Subcutaneous abdominal adipose tissue (tissue), 5 donors: ENCODE results near the gene FUOM.

Experiments
- H3K27ac ChIP-seq: one replicate; pipeline ENCODE4 v1.7.0; 2013; ENCODE audit warnings: low read depth, mild to moderate bottlenecking, inconsistent platforms, low read length, moderate library complexity
- H3K27me3 ChIP-seq, 5 donors: one replicate each; pipeline ENCODE4 v1.7.0; 2013; ENCODE audit warnings: low read length in 5 of 5, inconsistent platforms in 1 of 5; ENCODE audit not compliant: control insufficient read depth in 5 of 5, insufficient read depth in 4 of 5
- H3K36me3 ChIP-seq, 5 donors: one replicate each; pipeline ENCODE4 v1.7.0; 2013; ENCODE audit warnings: low read length in 5 of 5; ENCODE audit not compliant: control insufficient read depth in 5 of 5, insufficient read depth in 5 of 5
- H3K4me1 ChIP-seq, 5 donors: one replicate each; pipeline ENCODE4 v1.7.0; 2013; ENCODE audit warnings: low read length in 5 of 5, mild to moderate bottlenecking in 3 of 5, moderate library complexity in 1 of 5; ENCODE audit not compliant: control insufficient read depth in 5 of 5, insufficient read depth in 5 of 5
- H3K4me3 ChIP-seq, 5 donors: one replicate each; pipeline ENCODE4 v1.7.0; 2013; ENCODE audit warnings: low read length in 5 of 5, low read depth in 1 of 5
- H3K9ac ChIP-seq, 5 donors: one replicate each; pipeline ENCODE4 v1.7.0; 2013; ENCODE audit warnings: low read length in 5 of 5, mild to moderate bottlenecking in 4 of 5, moderate library complexity in 3 of 5
- H3K9me3 ChIP-seq, 5 donors: one replicate each; pipeline ENCODE4 v1.7.0; 2013; ENCODE audit warnings: low read length in 5 of 5; ENCODE audit not compliant: control insufficient read depth in 5 of 5
- donor health status: healthy.
- donor health status: healthy.
- donor health status: healthy.
- donor health status: healthy.
- donor health status: healthy.

The FUOM gene

DNA sequence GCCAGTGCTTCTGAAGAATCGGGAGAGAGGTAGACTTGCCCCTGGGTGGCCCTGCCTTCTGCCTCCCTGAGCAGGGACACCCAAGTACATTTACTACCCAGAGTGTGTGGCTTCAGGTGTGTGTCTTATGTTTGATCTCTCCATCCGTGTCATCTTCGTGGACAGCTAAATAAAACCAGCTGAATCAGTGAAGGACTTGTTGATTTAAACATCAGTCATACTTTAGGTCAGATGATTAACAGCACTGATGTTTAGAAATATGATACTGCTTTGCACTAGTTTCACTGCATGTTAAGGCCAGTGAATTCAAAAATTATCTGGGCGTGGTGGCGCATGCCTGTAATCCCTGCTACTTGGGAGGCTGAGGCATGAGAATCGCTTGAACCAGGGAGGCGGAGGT, 40.1 kb upstream of the FUOM start:
- Histone ChIP-seq H3K36me3 (peaks cover 0 to 59% (median 54%) of the 10 kb centered on the region in 5 donors), H3K27ac (no peak overlapping the region), H3K9me3 (no peaks in the 10 kb centered on the region), H3K4me3 (no peak overlapping the region), H3K9ac (no peak overlapping the region), H3K27me3 (no peaks in the 10 kb centered on the region), H3K4me1 (peaks cover 0 to 21% (median 13%) of the 10 kb centered on the region in 5 donors)

- H3K4me1 ChIP-seq = peaks cover 0 to 21% (median 13%) of the 10 kb centered on the region in 5 donors
- H3K4me3 ChIP-seq = no peak overlapping the region
- no peaks in the 10 kb centered on the region for H3K27me3 ChIP-seq
- no peak overlapping the region for H3K9ac ChIP-seq
- no peak overlapping the region for H3K27ac ChIP-seq
- no peaks in the 10 kb centered on the region for H3K9me3 ChIP-seq
- H3K36me3 ChIP-seq = peaks cover 0 to 48% (median 42%) of the 10 kb centered on the region in 5 donors
Measured at GRCh38 chr10:133396035-133396624, 38.3 kb upstream of the FUOM start.

DNA sequence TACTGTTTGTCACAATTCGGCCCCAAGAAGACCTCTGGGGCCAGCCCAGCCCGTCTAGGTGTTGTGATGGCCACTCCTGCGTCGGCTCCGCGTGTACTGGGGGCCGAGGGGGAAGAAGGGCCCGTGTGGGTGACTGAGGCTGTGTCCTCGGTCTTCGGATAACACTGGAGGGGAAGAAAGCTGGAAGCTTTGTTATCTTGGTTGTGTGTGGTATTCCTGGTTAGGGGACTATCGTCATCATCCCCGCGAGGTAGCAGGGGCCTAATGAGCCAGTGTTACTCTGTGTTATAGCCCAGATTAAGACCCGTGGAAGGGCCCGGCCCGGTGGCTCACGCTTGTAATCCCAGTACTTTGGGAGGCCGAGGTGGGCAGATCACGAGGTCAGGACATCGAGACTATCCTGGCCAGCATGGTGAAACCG, 37.0 kb upstream of the FUOM start:
- Histone ChIP-seq H3K9me3 (no peaks in the 10 kb centered on the region), H3K36me3 (peaks cover 0 to 40% (median 34%) of the 10 kb centered on the region in 5 donors), H3K4me3 (peak overlapping the region; percentile 82 to 91 (median 85)), H3K4me1 (peaks cover 0 to 26% (median 13%) of the 10 kb centered on the region in 5 donors), H3K9ac (peak overlapping the region; percentile 88 to 97 (median 91)), H3K27ac (peak overlapping the region; percentile 78), H3K27me3 (no peaks in the 10 kb centered on the region)

- peaks cover 0 to 32% (median 13%) of the 10 kb centered on the region in 5 donors for H3K4me1 ChIP-seq
- H3K4me3 ChIP-seq = peak within 1 kb of the TSS; percentile 82 to 91 (median 85)
- H3K36me3 ChIP-seq = peaks cover 0 to 37% (median 30%) of the 10 kb centered on the region in 5 donors
- peak within 1 kb of the TSS; percentile 78 for H3K27ac ChIP-seq
- H3K27me3 ChIP-seq = no peaks in the 10 kb centered on the region
- no peaks in the 10 kb centered on the region for H3K9me3 ChIP-seq
- H3K9ac ChIP-seq = peak within 1 kb of the TSS; percentile 88 to 97 (median 91)
Measured at GRCh38 chr10:133394064-133394663, 36.3 kb upstream of the FUOM start, which contains the start of gene MTG1. MTG1 (plus strand) TSS chr10:133394157; CDS start chr10:133394221, 64 bp downstream.

DNA sequence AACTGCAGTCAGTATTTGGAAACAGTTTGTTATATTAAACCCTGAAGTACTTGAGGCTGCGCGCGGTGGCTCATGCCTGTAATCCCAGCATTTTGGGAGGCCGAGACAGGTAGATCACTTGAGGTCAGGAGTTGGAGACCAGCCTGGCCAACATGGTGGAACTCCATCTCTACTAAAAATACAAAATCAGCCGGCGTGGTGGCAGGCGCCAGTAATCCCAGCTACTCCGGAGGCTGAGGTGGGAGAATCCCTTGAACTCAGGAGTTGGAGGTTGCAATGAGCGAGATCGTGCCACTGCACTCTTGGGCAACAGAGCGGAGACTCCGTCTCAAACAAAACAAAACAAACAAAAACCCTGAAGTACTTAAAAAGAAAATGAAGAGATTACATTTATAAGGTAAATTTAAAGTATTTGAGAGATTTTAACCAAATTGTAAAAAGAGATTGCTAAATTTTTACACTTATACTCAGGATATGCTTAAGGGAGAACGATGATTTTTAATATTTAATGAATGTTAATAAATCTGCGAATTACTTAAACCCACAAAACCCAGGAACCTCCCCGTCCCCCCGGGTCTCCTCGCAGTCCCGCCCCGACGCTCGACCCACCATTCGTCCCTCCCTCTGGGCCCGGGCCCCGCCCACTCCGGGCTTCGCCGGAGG, 35.7 kb upstream of the FUOM start:
- Histone ChIP-seq H3K9me3 (no peaks in the 10 kb centered on the region), H3K4me3 (peak overlapping the region in 4 of 5 donors; percentile 84 to 91 (median 86)), H3K4me1 (peaks cover 0 to 37% (median 13%) of the 10 kb centered on the region in 5 donors), H3K9ac (peak overlapping the region in 3 of 5 donors; percentile 41 to 91 (median 68)), H3K27ac (no peak overlapping the region), H3K27me3 (no peaks in the 10 kb centered on the region), H3K36me3 (peaks cover 0 to 34% (median 24%) of the 10 kb centered on the region in 5 donors)

DNA sequence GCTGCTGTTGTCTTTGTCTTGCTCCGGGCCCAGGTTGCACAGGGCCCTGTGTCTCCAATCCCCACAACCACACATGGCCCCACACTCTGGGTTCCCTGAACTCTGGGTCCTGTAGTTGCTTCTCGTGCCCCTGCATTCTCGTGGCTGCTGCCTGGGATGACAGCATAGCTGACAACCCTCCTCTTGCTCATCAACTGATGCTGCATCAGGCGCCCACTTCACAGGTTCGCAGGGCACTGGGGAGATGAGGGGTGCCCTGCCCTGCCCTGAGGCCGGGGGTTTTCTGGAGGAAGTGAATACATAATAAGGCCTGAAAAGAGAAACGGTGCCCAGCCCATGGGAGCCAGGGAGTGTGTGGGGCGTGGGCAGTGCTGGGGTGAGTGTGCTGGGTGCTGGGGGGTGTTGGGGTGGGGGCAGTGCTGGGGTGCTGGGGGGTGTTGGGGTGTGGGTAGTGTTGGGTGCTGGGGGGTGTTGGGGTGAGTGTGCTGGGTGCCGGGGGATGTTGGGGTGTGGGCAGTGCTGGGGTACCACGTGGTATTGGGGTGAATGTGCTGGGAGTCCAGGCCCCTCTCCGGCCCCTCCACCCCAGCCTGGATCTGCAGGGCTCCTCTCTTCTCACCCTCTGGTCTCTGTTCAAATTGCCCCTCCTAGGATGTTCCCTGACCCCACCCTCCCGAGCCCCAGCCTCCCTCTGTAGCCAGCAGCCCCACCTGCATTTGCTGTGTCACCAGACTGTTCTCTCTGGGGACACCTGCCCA, 34.1 kb upstream of the FUOM start:
- Histone ChIP-seq H3K4me1 (peaks cover 0 to 37% (median 13%) of the 10 kb centered on the region in 5 donors), H3K4me3 (no peak overlapping the region), H3K36me3 (peaks cover 0 to 28% (median 15%) of the 10 kb centered on the region in 5 donors), H3K9me3 (no peaks in the 10 kb centered on the region), H3K27me3 (no peaks in the 10 kb centered on the region), H3K27ac (no peak overlapping the region), H3K9ac (no peak overlapping the region)

- no peaks in the 10 kb centered on the region for H3K27me3 ChIP-seq
- H3K9ac ChIP-seq = peak overlapping the region in 1 of 5 donors; percentile 35
- H3K27ac ChIP-seq = no peak overlapping the region
- no peak overlapping the region for H3K4me3 ChIP-seq
- peaks cover 0 to 37% (median 13%) of the 10 kb centered on the region in 5 donors for H3K4me1 ChIP-seq
- H3K9me3 ChIP-seq = no peaks in the 10 kb centered on the region
- H3K36me3 ChIP-seq = peaks cover 0 to 26% (median 9%) of the 10 kb centered on the region in 5 donors
Measured at GRCh38 chr10:133391249-133391635, 33.4 kb upstream of the FUOM start.

- Histone ChIP-seq H3K27me3 (no peaks in the 10 kb centered on the region), H3K9me3 (no peaks in the 10 kb centered on the region), H3K27ac (no peak overlapping the region), H3K9ac (peak overlapping the region in 1 of 5 donors; percentile 35), H3K4me3 (no peak overlapping the region), H3K36me3 (peaks cover 0 to 21% (median 8%) of the 10 kb centered on the region in 5 donors), H3K4me1 (peaks cover 0 to 37% (median 13%) of the 10 kb centered on the region in 5 donors)
Measured at GRCh38 chr10:133390597-133391248, 32.9 kb upstream of the FUOM start.
